GM19099 (cell line): ENCODE data around the gene FADS2.
A peak's percentile ranks its signal among the peaks of the same experiment; 100 is the strongest.

ENCODE experiments used
- POLR2A ChIP-seq: IDR thresholded peaks from 3 replicates; pipeline ENCODE4 v1.6.1; 2011; ENCODE audit warnings: low read depth; ENCODE audit not compliant: insufficient read length; ENCODE audit errors: extremely low read depth

The FADS2 gene

DNA sequence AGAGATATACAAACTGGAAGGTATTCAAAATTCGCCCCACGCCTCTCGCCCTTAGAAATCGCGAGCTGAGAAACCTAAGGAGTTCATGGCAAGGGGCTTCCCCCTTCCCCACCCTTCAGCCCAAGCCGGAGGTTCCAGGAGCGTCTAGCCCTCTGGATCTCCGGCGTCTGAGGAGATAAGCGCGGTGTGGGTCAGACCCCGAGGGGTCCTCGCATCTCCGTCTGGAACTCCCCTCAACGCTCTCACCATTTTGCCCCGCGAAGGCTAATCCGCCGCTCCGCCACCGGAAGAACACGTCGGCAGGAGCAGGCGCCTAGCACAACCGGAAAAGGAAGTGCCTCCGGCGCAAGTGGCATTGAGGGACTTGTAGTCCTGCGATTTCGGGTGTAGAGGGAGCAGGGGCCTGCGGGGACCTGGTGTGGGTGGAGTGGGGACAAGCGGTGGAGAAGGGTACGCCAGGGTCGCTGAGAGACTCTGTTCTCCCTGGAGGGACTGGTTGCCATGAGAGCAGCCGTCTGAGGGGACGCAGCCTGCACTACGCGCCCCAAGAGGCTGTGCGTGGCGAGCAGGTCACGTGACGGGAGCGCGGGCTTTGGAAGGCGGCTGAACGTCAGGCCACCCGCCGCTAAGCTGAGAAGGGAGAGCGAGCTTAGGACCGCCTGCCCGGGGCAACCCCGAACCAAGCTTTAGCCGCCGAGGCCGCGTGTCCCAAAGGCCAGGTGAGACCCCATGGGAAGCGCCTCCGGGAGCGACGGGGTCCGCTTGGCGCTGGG, 35.6 kb upstream of the FADS2 start, which contains the start of the genes FEN1 and TMEM258:
Gene FEN1, plus strand, starts transcription at position 602 of the 773 bp plus-strand sequence. CDS start 2,451 bp downstream, outside the sequence.
Gene TMEM258, minus strand, starts transcription at position 290 of the 773 bp plus-strand sequence. Its CDS starts 41 bp downstream, at position 249.
- peak; percentile 94 for TF ChIP-seq POLR2A

DNA sequence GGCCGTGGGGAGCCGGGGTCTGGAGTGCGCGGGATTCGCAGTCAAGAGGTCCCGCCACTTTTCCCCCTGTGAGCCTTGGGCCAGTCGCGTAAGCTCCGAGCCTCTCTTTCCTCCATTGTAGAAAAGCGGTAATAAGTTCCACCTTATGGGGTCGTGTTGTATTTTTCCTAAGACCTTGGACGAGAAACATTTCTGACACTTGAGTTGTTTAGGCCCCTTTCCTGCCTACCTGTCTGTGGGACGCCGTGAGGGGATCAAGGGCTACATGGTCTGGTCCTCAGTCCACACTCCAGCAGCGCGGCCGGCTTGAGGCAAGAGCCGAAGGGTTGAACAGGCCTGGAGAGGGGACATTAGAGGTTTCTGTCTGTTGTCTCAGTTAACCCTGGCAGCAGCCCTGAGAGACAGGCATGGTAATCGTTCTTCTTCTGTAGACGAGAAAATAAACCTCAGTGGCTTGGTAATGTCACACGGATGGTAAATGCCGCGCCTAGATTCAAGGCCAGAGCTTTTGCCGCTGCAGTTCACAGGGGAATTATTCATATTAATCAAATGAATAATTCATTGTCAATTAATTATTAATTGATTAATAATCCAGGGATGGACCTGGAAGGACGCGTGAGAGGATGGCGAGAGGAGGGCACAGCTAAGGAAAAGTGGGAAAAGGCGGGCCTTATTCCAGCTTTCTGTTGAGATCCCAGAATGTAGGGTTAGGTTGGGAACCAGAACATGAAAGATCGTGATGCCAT, 34.8 kb upstream of the FADS2 start:
- TF ChIP-seq POLR2A = no peak

DNA sequence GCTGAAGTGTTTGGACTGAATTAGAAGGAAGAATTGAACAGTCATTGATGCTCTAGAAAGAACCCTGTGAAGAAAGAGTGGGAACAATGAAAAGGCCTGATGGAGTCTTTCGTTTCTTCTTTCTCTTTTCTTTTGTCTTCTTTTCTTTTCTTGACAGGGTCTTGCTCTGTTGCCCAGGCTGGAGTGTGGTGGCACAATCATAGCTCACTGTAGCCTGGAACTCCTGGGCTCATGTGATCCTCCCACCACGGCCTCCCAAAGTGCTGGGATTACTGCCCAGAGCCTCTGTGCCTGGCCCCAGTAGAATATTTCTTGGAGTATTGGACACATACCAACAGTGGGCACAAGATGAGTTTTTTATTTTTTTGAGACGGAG, 34.3 kb upstream of the FADS2 start:
- TF ChIP-seq POLR2A = no peak

GRCh38 chr11:61794579-61794978, 33.5 kb upstream of the FADS2 start:
- no peak for TF ChIP-seq POLR2A

DNA sequence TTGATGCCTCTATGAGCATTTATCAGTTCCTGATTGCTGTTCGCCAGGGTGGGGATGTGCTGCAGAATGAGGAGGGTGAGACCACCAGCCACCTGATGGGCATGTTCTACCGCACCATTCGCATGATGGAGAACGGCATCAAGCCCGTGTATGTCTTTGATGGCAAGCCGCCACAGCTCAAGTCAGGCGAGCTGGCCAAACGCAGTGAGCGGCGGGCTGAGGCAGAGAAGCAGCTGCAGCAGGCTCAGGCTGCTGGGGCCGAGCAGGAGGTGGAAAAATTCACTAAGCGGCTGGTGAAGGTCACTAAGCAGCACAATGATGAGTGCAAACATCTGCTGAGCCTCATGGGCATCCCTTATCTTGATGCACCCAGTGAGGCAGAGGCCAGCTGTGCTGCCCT, 32.6 kb upstream of the FADS2 start:
- no peak for TF ChIP-seq POLR2A

- TF ChIP-seq POLR2A = no peak
These were observed 32.1 kb upstream of the FADS2 start for GRCh38 chr11:61795876-61796526.

GRCh38 chr11:61797263-61797944, 30.7 kb upstream of the FADS2 start:
- TF ChIP-seq POLR2A = no peak

DNA sequence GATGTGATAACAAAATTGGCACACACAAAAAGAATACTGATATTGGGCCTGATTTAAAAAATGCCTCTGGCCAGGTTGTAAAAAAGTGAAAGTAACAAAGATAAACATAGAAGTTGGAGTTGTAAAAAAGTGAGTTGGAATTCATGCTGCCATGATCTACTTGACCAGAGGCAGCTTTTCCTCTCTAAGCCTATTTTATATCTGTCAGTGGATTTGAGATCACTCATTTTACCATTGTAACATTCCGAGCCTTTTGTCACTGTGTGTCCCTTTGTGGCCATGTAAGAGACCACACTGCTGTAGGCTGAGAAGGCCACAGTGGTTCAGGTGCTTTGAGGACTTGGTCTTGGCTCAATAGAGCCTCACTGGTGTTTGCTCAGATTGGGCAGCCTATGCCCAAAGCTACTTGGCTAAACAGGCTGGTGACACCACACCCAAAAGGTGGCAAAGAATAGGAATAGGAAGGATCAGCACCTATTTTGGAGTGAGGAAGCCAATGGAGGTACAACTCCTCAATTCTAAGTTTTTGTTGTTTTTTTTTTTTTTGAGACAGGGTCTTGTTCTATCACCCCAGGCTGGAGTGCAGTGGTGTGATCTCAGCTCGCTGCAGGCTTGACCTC, 28.3 kb upstream of the FADS2 start:
- TF ChIP-seq POLR2A = no peak

DNA sequence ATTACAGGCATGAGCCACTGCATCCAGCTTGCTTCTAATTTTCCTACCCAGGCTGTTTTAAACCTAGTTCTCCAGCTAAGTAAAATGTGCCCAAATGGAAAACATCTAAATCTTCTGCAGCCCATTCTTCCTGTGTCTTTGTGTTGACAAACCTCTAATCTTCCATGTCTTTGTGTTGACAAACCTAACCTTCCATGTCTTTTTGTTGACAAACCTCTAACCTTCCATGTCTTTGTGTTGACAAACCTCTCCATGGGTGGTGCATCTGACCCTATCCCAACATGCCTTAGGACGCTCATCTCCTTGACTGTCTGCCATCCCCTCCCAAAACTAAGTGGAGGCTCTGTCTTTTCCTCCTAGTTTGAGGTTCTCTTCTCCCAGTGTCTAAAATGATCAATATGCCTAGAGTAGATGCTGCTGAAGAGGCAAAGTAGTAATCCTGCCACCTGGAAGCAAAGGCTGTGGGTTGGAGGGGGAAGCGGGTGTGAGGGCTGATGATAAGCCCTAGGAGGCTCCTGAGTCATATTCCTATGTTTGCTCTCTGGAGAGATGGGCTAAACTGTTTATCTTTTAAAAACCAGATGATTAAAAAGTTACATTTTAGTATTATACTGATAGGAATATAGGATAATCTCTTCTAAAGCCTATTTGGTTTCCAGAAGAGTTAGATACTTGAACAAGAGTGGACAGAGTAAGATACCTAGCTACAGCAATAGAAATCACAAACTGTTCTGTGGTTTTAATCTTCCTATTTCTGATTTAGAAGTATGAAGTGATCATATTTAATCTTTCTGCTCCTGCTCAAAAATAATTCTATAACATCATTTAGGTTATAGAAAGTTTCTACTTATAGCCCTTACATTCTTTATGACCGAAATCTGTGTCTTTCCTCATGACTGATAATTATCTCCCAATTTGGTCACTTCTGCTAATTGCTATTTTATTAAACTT, 27.5 kb upstream of the FADS2 start:
- no peak for TF ChIP-seq POLR2A

- TF ChIP-seq POLR2A = no peak
These were observed 25.5 kb upstream of the FADS2 start for GRCh38 chr11:61802605-61803004.

GRCh38 chr11:61803889-61804647, 24.0 kb upstream of the FADS2 start:
- TF ChIP-seq POLR2A = no peak

GRCh38 chr11:61805146-61805545, 23.0 kb upstream of the FADS2 start:
- no peak for TF ChIP-seq POLR2A

GRCh38 chr11:61806785-61807184, 21.3 kb upstream of the FADS2 start:
- no peak for TF ChIP-seq POLR2A
